Hepatocyte (in vitro differentiated cells): ENCODE measurements around the gene UPF1. TPM values are rescaled to one million over a fixed set of nuclear protein-coding genes. Genes with fewer than 3 reads are reported as not detected.

Experiments
- DNase-seq: peaks from one replicate; pipeline ENCODE4 v3.0.0-alpha.2; 2016; ENCODE audit warnings: low spot score
- H2AFZ ChIP-seq: fragments of 200-600 bp; sonication (generic); 2 replicates; pipeline ENCODE4 v1.6.0; 2016; ENCODE audit warnings: antibody characterized with exemption, mild to moderate bottlenecking
- H3K27ac ChIP-seq: fragments of 200-600 bp; sonication (generic); 2 replicates; pipeline ENCODE4 v1.5.1; 2016; ENCODE audit warnings: mild to moderate bottlenecking
- H3K27me3 ChIP-seq: fragments of 200-600 bp; sonication (generic); 2 replicates; pipeline ENCODE4 v1.6.1; 2016
- H3K36me3 ChIP-seq: fragments of 200-600 bp; sonication (generic); replicated peaks from 2 replicates; pipeline ENCODE4 v1.5.1; 2016; ENCODE audit warnings: low read depth; ENCODE audit not compliant: insufficient read depth
- H3K4me1 ChIP-seq: fragments of 200-600 bp; sonication (generic); 2 replicates; pipeline ENCODE4 v1.5.1; 2016; ENCODE audit warnings: mild to moderate bottlenecking, moderate library complexity; ENCODE audit not compliant: insufficient read depth
- H3K4me2 ChIP-seq: fragments of 200-600 bp; sonication (generic); 2 replicates; pipeline ENCODE4 v1.6.0; 2016
- H3K4me3 ChIP-seq: fragments of 200-600 bp; sonication (generic); 2 replicates; pipeline ENCODE4 v1.5.1; 2016; ENCODE audit warnings: mild to moderate bottlenecking
- H3K79me2 ChIP-seq: fragments of 200-600 bp; sonication (generic); 2 replicates; pipeline ENCODE4 v1.6.0; 2017; ENCODE audit warnings: mild to moderate bottlenecking
- H3K9me2 ChIP-seq: fragments of 200-600 bp; sonication (generic); replicated peaks from 2 replicates; pipeline ENCODE4 v1.6.0; 2017; ENCODE audit warnings: mild to moderate bottlenecking; ENCODE audit not compliant: insufficient read depth
- H3K9me3 ChIP-seq: fragments of 200-600 bp; sonication (generic); 2 replicates; pipeline ENCODE4 v1.5.1; 2016; ENCODE audit warnings: low read depth, mild to moderate bottlenecking
- H4K20me1 ChIP-seq: fragments of 200-600 bp; sonication (generic); 2 replicates; pipeline ENCODE4 v1.6.0; 2016; ENCODE audit warnings: mild to moderate bottlenecking; ENCODE audit not compliant: insufficient read depth, poor library complexity, severe bottlenecking
- EZH2 ChIP-seq: fragments of 200-600 bp; sonication (generic); IDR thresholded peaks from 2 replicates; pipeline ENCODE4 v1.6.1; 2016; ENCODE audit warnings: antibody characterized with exemption, mild to moderate bottlenecking, borderline replicate concordance
- EZH2phosphoT487 ChIP-seq: fragments of 200-600 bp; sonication (generic); IDR thresholded peaks from one replicate; pipeline ENCODE4 v1.6.1; 2018; ENCODE audit warnings: antibody characterized with exemption, mild to moderate bottlenecking, low read depth, moderate library complexity; ENCODE audit not compliant: unreplicated experiment, severe bottlenecking
- WGBS: methylation state at CpG from one replicate; pipeline ENCODE4 v1.1.6; 2016; ENCODE audit warnings: low lambda C conversion rate; ENCODE audit errors: missing lambda C conversion rate; 5-methylcytosine and 5-hydroxymethylcytosine counted together
- polyA plus RNA-seq: library from polyadenylated mRNA; unstranded; fragments of >200 nt; fragmentation: Nextera tagmentation; extraction: Ambion mirVana; gene quantifications from 2 replicates; pipeline ENCODE4 v1.2.1, GENCODE V29; 2016
- total RNA-seq: library from RNA; depleted of rRNA; stranded (reverse); fragments of >200 nt; gene quantifications from 2 replicates; pipeline ENCODE4 v1.2.3, GENCODE V29; 2014
- TF ChIP-seq, protein P1 (sequence below): fragments of 200-600 bp; sonication (generic); IDR thresholded peaks from 2 replicates; pipeline ENCODE4 v1.5.1; 2016; ENCODE audit warnings: antibody characterized with exemption, mild to moderate bottlenecking; ENCODE audit not compliant: poor library complexity

Gene UPF1
- total and polyA plus RNA-seq, 2 experiments from 2014 or later, result 27.0 to 47.2 TPM

DNA sequence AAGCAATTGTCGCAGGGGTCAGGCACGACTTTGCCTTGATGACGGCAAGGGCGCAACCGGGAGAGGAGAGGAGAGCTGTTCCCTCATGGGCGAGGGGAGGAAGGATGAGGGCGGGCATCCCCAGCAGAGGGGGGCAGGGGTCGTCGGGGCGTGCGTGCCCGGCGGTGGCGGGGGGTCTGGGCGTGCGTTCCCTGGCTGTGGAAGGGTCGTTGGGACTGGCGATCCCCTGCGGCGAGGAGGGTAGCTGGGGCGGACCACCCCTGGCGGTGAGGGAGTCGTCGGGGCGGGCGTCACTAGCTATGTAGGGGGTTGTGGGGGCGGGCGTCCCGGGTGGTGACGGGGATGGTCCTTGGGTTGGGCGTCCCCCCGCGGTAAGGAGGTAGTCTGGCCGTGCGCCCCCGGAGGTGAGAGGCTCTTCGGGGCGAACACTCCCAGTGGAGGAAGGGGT, 42.3 kb upstream of the UPF1 start:
- Histone ChIP-seq H2AFZ (no peak overlapping the region), H3K27me3 (peaks cover 77% of the 10 kb centered on the region), H3K4me1 (peaks cover 13% of the 10 kb centered on the region), H3K4me3 (no peak overlapping the region), H3K36me3 (no peaks in the 10 kb centered on the region), H3K4me2 (peak overlapping the region; percentile 72), H3K79me2 (no peaks in the 10 kb centered on the region), H4K20me1 (no peaks in the 10 kb centered on the region), H3K9me3 (no peaks in the 10 kb centered on the region), H3K27ac (no peak overlapping the region), H3K9me2 (no peaks in the 10 kb centered on the region)
- WGBS, result 5% methylated on average over 10 of the region's 38 CpGs
- no peak for DNase-seq
- TF ChIP-seq EZH2phosphoT487, result peak; percentile 20
- TF ChIP-seq EZH2, result no peak
- TF ChIP-seq, protein P1, sequence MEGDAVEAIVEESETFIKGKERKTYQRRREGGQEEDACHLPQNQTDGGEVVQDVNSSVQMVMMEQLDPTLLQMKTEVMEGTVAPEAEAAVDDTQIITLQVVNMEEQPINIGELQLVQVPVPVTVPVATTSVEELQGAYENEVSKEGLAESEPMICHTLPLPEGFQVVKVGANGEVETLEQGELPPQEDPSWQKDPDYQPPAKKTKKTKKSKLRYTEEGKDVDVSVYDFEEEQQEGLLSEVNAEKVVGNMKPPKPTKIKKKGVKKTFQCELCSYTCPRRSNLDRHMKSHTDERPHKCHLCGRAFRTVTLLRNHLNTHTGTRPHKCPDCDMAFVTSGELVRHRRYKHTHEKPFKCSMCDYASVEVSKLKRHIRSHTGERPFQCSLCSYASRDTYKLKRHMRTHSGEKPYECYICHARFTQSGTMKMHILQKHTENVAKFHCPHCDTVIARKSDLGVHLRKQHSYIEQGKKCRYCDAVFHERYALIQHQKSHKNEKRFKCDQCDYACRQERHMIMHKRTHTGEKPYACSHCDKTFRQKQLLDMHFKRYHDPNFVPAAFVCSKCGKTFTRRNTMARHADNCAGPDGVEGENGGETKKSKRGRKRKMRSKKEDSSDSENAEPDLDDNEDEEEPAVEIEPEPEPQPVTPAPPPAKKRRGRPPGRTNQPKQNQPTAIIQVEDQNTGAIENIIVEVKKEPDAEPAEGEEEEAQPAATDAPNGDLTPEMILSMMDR, result no peak

DNA sequence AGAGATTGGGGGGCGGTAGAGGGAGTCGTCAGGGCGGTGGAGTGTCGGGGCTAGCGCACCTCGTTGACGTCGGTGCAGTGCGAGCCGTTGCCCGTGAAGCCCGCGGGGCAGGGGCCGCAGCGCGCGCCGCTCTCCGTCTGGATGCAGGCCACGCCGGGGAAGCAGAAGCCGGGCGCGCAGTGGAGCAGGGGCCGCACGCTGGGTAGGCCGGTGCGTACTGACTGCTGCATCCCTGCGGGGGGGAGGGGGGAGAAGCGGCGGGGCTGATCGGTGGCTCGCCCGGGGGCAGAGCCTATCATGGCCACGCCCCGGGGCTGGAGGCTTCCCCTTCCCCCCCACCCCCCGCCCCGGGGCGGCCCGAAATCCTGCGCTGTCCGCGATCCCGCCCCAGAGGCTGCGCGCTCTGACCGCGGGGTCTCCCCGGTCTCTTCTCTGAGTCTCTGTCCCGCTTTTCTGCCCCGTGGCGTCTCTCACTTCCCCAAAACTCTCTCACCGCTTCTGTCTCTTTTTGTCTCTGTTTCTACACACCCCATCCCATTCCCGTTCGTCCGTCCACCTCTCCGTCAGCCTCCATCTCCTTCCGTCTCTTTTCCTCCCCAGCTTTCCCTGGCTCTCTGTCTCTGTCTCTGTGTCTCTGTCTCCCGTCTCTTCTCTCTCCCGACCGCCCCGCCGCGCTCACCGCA, 41.7 kb upstream of the UPF1 start:
- H3K36me3 ChIP-seq, result no peaks in the 10 kb centered on the region
- no peak overlapping the region for H2AFZ ChIP-seq
- peak overlapping the region; percentile 72 for H3K4me2 ChIP-seq
- H3K27me3 ChIP-seq, result peaks cover 83% of the 10 kb centered on the region
- peaks cover 13% of the 10 kb centered on the region for H3K4me1 ChIP-seq
- H3K4me3 ChIP-seq, result no peak overlapping the region
- no peaks in the 10 kb centered on the region for H3K9me3 ChIP-seq
- no peaks in the 10 kb centered on the region for H3K9me2 ChIP-seq
- no peak for TF ChIP-seq EZH2
- TF ChIP-seq, protein P1, result no peak
- TF ChIP-seq EZH2phosphoT487, result no peak
- no peak overlapping the region for H3K27ac ChIP-seq
- DNase-seq, result peak; percentile 57
- no peaks in the 10 kb centered on the region for H3K79me2 ChIP-seq
- WGBS, result 6% methylated on average over 33 of the region's 65 CpGs
- no peaks in the 10 kb centered on the region for H4K20me1 ChIP-seq

DNA sequence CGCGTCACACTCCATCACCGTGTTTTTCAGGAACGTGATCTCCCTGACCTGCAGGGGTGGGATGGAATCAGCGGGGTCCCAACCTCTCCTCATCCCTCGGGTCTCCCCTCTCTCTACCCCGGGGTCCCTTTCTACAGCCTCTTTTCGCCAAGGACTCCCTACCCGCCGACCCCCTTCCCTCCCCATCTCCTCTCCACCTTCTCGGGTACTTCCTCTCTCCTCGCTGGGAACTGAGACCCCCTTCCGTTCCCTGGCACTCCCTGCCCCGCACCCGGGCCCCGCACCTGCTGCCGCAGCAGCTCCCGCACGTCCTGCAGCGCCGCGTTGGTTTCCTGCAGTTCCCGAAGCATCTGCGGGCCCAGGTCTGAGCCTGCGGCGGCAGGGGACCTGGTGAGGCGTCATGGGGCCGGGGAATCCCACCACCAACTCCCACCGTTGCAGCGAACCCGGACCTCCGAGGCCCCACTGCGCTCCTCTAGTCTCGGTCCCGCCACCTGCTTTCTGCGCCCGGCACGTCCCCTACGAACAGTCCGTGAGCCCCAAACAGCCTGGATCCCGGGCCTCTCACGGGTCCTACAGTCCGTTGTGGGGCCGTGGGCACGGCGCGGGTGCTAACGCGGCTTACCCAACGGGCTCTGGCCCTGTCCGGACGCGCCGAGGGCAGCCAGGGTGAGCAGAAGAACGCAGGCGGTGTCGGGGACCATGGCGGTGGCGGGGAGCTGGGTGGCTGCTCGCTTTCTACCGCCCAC, 41.0 kb upstream of the UPF1 start, which contains the start of gene COMP:
COMP (minus strand) TSS at position 740 of the 749 bp plus-strand sequence; CDS start at position 704, 36 bp downstream.
- no peaks in the 10 kb centered on the region for H3K79me2 ChIP-seq
- H3K9me2 ChIP-seq, result no peaks in the 10 kb centered on the region
- peaks cover 17% of the 10 kb centered on the region for H3K4me1 ChIP-seq
- H3K4me3 ChIP-seq, result no peak within 1 kb of the TSS
- H3K9me3 ChIP-seq, result no peaks in the 10 kb centered on the region
- DNase-seq, result no peak
- peak within 1 kb of the TSS; percentile 72 for H3K4me2 ChIP-seq
- no peak for TF ChIP-seq EZH2phosphoT487
- TF ChIP-seq EZH2, result peak; percentile 76
- no peaks in the 10 kb centered on the region for H4K20me1 ChIP-seq
- H3K36me3 ChIP-seq, result no peaks in the 10 kb centered on the region
- no peak within 1 kb of the TSS for H3K27ac ChIP-seq
- peaks cover 79% of the 10 kb centered on the region for H3K27me3 ChIP-seq
- 11% methylated on average over 60 of the region's 61 CpGs for WGBS
- H2AFZ ChIP-seq, result no peak within 1 kb of the TSS

DNA sequence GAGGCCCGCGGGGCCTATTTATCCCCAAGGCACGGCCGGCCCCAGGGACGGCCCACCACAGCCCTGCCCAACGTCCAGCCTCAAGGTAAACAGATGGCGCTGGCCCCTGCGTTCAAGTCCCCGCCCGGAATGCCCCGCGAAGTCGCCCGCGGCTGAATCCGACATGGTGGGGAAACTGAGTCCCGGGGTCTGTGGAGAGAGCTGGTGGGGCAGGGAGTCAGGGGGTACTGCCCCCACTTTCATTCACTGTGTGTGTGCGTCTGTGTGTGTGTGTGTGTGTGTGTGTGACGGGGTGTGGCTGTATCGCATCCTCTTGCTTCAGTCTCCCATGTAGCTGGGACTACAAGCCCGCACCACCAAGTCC, 40.5 kb upstream of the UPF1 start:
- Histone ChIP-seq H3K4me3 (no peak overlapping the region), H3K9me2 (no peaks in the 10 kb centered on the region), H3K27ac (no peak overlapping the region), H3K4me2 (peak overlapping the region; percentile 72), H3K4me1 (peaks cover 22% of the 10 kb centered on the region), H3K36me3 (no peaks in the 10 kb centered on the region), H4K20me1 (no peaks in the 10 kb centered on the region), H3K9me3 (no peaks in the 10 kb centered on the region), H3K79me2 (no peaks in the 10 kb centered on the region), H2AFZ (no peak overlapping the region), H3K27me3 (peaks cover 73% of the 10 kb centered on the region)
- WGBS, result 52% methylated on average over 10 of the region's 21 CpGs
- TF ChIP-seq EZH2phosphoT487, result no peak
- TF ChIP-seq, protein P1, result no peak
- no peak for DNase-seq
